Prostate gland (tissue), 2 donors: ENCODE data around the gene RAB3C.

Experiments
- CTCF ChIP-seq, 4 experiments: fragments of 200-600 bp in 2 of 4; fragments of 450-650 bp in 2 of 4; sonication (generic) in 2 of 4; IDR thresholded peaks; 1 replicate in 3 of 4; 2 replicates in 1 of 4; pipeline ENCODE4 v1.5.1; 2016 to 2019; ENCODE audit warnings: antibody characterized with exemption in 4 of 4, mild to moderate bottlenecking in 2 of 4, moderate library complexity in 2 of 4
- POLR2A ChIP-seq: fragments of 450-650 bp; IDR thresholded peaks from one replicate; pipeline ENCODE4 v1.6.1; 2016; ENCODE audit warnings: antibody characterized with exemption, mild to moderate bottlenecking
- POLR2AphosphoS5 ChIP-seq: sonication (generic); formaldehyde crosslinking; IDR thresholded peaks from one replicate; pipeline ENCODE4 v1.6.1; 2017; ENCODE audit warnings: antibody characterized with exemption

GRCh38 chr5:58750036-58750435 is 167.2 kb downstream of the RAB3C start:
- no peak for TF ChIP-seq CTCF (IDR thresholded peaks at IDR 0.05)
- TF ChIP-seq POLR2A: no peak
- TF ChIP-seq POLR2AphosphoS5: no peak
